Mucosa of descending colon (tissue), 3 donors: ENCODE data around the gene ZNF609. TPM values are rescaled to one million over a fixed set of nuclear protein-coding genes. Genes with fewer than 3 reads are reported as not detected.
A peak's percentile ranks its signal among the peaks of the same experiment; 100 is the strongest.

Experiments
- ATAC-seq: fragments of 200-7000 bp; cut with Tn5 transposase; one replicate; pipeline ENCODE4 v1.9.1; 2020; ENCODE audit warnings: mild to moderate bottlenecking, moderate library complexity
- DNase-seq, 3 donors: peaks; one replicate each; pipeline ENCODE4 v3.0.0-alpha.2; 2020
- H3K36me3 ChIP-seq: fragments of 200-600 bp; one replicate; pipeline ENCODE4 v1.8.0; 2021; ENCODE audit warnings: low read depth, mild to moderate bottlenecking
- H3K4me1 ChIP-seq: fragments of 200-600 bp; one replicate; pipeline ENCODE4 v1.8.0; 2021; ENCODE audit warnings: low read depth, mild to moderate bottlenecking
- H3K4me3 ChIP-seq: fragments of 200-600 bp; one replicate; pipeline ENCODE4 v1.8.0; 2021; ENCODE audit warnings: mild to moderate bottlenecking
- H3K9me3 ChIP-seq: fragments of 200-600 bp; one replicate; pipeline ENCODE4 v1.8.0; 2021; ENCODE audit warnings: mild to moderate bottlenecking
- CTCF ChIP-seq: fragments of 200-600 bp; IDR thresholded peaks from one replicate; pipeline ENCODE4 v1.8.0; 2022; ENCODE audit warnings: antibody characterized with exemption, mild to moderate bottlenecking
- intact Hi-C, 2 donors: fragments of 100-400 bp; cut with DNase I in 1 of 2; cut with micrococcal nuclease in 1 of 2; formaldehyde crosslinking; loops; one replicate each; pipeline versions ENCODE4 v1.11.0 to v1.11.1; 2022; cut with DNase I, micrococcal nuclease
- total RNA-seq, 3 donors: library from RNA; stranded (reverse); fragmentation: NEBNext Ultra II Directional in 2 of 3; extraction: Animal tissue kit (Norgen Biotek cat#: 25700) in 2 of 3; gene quantifications; one replicate each; pipeline versions ENCODE4 v1.2.1 to v1.2.4, GENCODE V29; 2021 to 2023
- donor health status: DM: no; HTN: no; CAD: no; lungs with moderate emphysema.
- donor health status: DM: no; HTN: no; CAD: no.
- donor health status: DM: no; HTN: yes; CAD: no.

The ZNF609 gene
- total RNA-seq, 3 donors from 2014 or later, result 25.4 to 49.2 (median 29.5) TPM

DNA sequence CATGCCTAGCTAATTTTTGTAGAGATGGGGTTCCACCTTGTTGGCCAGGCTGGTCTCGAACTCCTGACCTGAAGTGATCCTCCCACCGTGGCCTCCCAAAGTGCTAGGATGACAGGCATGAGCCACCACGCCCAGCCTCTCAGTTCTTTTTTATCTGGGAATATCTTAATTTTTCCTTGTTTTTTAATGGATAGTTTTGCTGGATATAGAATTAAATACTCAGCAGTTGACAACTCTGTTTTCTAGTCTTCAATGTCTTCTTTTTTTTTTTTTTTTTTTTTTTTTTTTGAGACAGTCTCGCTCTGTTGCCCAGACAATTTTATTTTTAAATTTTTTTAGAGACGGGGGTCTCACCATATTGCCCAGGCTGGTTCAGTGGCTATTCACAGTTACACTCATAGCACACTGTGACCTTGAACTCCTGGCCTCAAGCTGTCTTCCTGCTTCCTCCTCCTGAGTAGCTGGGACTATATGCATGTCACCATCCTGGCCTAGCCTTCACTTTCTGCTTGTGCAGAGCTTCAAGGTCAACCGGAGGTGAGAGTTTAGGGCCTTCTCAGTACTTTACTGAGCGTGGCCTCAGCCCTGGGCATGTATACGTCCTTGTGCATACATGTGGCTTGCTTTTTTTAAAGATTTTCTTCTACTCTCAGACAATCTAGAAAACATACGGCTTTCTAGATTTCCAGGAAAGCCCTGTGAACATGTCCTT, 120.5 kb downstream of the ZNF609 start:
- DNase-seq, result no peak
- no peak for TF ChIP-seq CTCF
- no peak overlapping the region for H3K4me3 ChIP-seq
- H3K36me3 ChIP-seq, result no peaks in the 10 kb centered on the region
- H3K4me1 ChIP-seq, result peaks cover 6% of the 10 kb centered on the region
- peak; percentile 21 for ATAC-seq
- peaks cover 5% of the 10 kb centered on the region for H3K9me3 ChIP-seq
- intact Hi-C loops, result no loop called here

DNA sequence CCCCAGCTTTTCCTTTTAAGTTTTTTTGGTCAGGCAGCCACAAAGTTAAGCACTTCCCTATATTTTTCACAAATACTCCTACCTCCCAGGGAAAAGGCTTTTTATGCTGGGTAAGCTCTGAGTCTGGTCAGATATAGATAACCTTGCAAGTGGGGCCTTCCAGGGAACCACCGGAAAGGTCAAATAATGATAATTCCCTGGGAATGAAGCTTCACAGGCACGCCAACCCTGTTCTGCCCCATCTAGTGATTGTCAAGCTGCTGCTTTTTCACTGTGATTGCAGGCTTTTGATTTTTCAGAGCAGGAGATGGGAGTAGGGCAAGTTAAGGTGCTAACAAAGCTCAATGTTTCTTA, 121.0 kb downstream of the ZNF609 start:
- TF ChIP-seq CTCF, result no peak
- H3K36me3 ChIP-seq, result no peaks in the 10 kb centered on the region
- DNase-seq (no peak), ATAC-seq (no peak)
- H3K4me3 ChIP-seq, result no peak overlapping the region
- intact Hi-C loops, result no loop called here
- peaks cover 6% of the 10 kb centered on the region for H3K4me1 ChIP-seq
- peaks cover 5% of the 10 kb centered on the region for H3K9me3 ChIP-seq

GRCh38 chr15:64582202-64582601, 121.8 kb downstream of the ZNF609 start:
- no peak for ATAC-seq
- H3K9me3 ChIP-seq, result peaks cover 5% of the 10 kb centered on the region
- DNase-seq, result no peak
- no peak for TF ChIP-seq CTCF
- no peaks in the 10 kb centered on the region for H3K36me3 ChIP-seq
- intact Hi-C loops, result no loop called here
- H3K4me3 ChIP-seq, result no peak overlapping the region
- H3K4me1 ChIP-seq, result peaks cover 6% of the 10 kb centered on the region

DNA sequence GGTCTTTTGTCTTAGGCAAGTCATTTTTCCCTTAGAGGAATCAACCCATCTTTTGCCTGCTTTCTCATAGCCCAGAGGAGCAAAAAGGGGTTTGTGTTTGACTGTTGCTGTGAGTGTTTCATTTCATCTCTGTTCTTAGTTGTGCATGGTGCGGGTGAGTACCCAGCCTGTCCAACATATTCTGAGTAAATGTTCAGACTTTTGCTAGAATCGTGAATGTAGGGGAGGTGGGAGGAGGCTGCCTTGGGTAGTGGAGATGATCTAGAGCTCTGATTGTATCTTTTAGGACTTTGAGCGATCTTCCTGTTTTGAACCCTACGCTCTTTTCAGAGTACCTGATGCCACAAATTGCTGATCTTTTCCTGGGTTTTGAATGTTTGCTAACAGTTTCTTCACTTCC, 123.1 kb downstream of the ZNF609 start:
- H3K36me3 ChIP-seq, result no peaks in the 10 kb centered on the region
- H3K4me1 ChIP-seq, result peaks cover 6% of the 10 kb centered on the region
- intact Hi-C loops, result no loop called here
- H3K4me3 ChIP-seq, result no peak overlapping the region
- DNase-seq (no peak), ATAC-seq (no peak)
- TF ChIP-seq CTCF, result no peak
- H3K9me3 ChIP-seq, result peaks cover 5% of the 10 kb centered on the region

- DNase-seq (no peak), ATAC-seq (no peak)
- Histone ChIP-seq H3K4me1 (peaks cover 6% of the 10 kb centered on the region), H3K36me3 (no peaks in the 10 kb centered on the region), H3K4me3 (no peak overlapping the region), H3K9me3 (peaks cover 5% of the 10 kb centered on the region)
- intact Hi-C loops, result no loop called here
- no peak for TF ChIP-seq CTCF
These were observed 123.6 kb downstream of the ZNF609 start for GRCh38 chr15:64583983-64584382.
